Neural cell (in vitro differentiated cells): ENCODE measurements around the gene OR52E4. TPM values are rescaled to one million over a fixed set of nuclear protein-coding genes. Genes with fewer than 3 reads are reported as not detected.

Experiments
- H2AFZ ChIP-seq: fragments of 200-600, 300-800 bp; sonication (generic), shearing (Covaris generic); 2 replicates; pipeline ENCODE4 v1.6.0; 2014; ENCODE audit warnings: low read depth, mild to moderate bottlenecking, antibody characterized with exemption, low read length, moderate library complexity
- H3F3A ChIP-seq: fragments of 200-600 bp; shearing (Covaris generic); 2 replicates; pipeline ENCODE4 v1.6.1; 2016; ENCODE audit warnings: mild to moderate bottlenecking, moderate library complexity, mixed read lengths, antibody characterized with exemption, low read length; ENCODE audit not compliant: insufficient read depth, poor library complexity, severe bottlenecking
- H3K27ac ChIP-seq: fragments of 200-600, 300-800 bp; sonication (generic), shearing (Covaris generic); 2 replicates; pipeline ENCODE4 v1.5.1; 2014; ENCODE audit warnings: mild to moderate bottlenecking, low read length, moderate library complexity
- H3K27me3 ChIP-seq: fragments of 300-800, 200-600 bp; sonication (generic), shearing (Covaris generic); 2 replicates; pipeline ENCODE4 v1.6.0; 2014; ENCODE audit warnings: mild to moderate bottlenecking, low read depth, low read length, moderate library complexity; ENCODE audit not compliant: insufficient read depth
- H3K36me3 ChIP-seq: fragments of 300-800, 200-600 bp; sonication (generic), shearing (Covaris generic); 2 replicates; pipeline ENCODE4 v1.5.1; 2014; ENCODE audit warnings: mild to moderate bottlenecking, antibody characterized with exemption, low read length, moderate library complexity; ENCODE audit not compliant: insufficient read depth
- H3K4me2 ChIP-seq: fragments of 300-800, 200-600 bp; sonication (generic), shearing (Covaris generic); 2 replicates; pipeline ENCODE4 v1.6.0; 2014; ENCODE audit warnings: mild to moderate bottlenecking, low read length
- H3K4me3 ChIP-seq: fragments of 300-800, 200-600 bp; sonication (generic), shearing (Covaris generic); 2 replicates; pipeline ENCODE4 v1.5.1; 2014; ENCODE audit warnings: mild to moderate bottlenecking, low read length, moderate library complexity
- H3K79me2 ChIP-seq: fragments of 200-600 bp; shearing (Covaris generic); replicated peaks from 2 replicates; pipeline ENCODE4 v1.6.0; 2014; ENCODE audit warnings: mild to moderate bottlenecking, low read length, moderate library complexity; ENCODE audit not compliant: insufficient read depth
- H3K9ac ChIP-seq: fragments of 300-800, 200-600 bp; sonication (generic), shearing (Covaris generic); 2 replicates; pipeline ENCODE4 v1.6.1; 2016; ENCODE audit warnings: mild to moderate bottlenecking, low read length, mixed read lengths
- H3K9me2 ChIP-seq: fragments of 200-600 bp; shearing (Covaris generic); 2 replicates; pipeline ENCODE4 v1.6.1; 2016; ENCODE audit warnings: mild to moderate bottlenecking, low read length, mixed read lengths; ENCODE audit not compliant: insufficient read depth
- H3K9me3 ChIP-seq: fragments of 200-600, 300-800 bp; sonication (generic), shearing (Covaris generic); 2 replicates; pipeline ENCODE4 v1.6.1; 2016; ENCODE audit warnings: mild to moderate bottlenecking, mixed run types, low read length, moderate library complexity, mixed read lengths
- H4K20me1 ChIP-seq: fragments of 200-600 bp; shearing (Covaris generic); 2 replicates; pipeline ENCODE4 v1.6.1; 2016; ENCODE audit warnings: mild to moderate bottlenecking, mixed run types; ENCODE audit not compliant: insufficient read depth
- EP300 ChIP-seq: fragments of 450-650 bp; conservative IDR thresholded peaks from 2 replicates; pipeline ENCODE4 v1.6.1; 2014; ENCODE audit warnings: antibody characterized with exemption, mild to moderate bottlenecking, moderate library complexity; ENCODE audit not compliant: poor library complexity, severe bottlenecking
- EZH2 ChIP-seq: fragments of 200-600, 300-800 bp; shearing (Covaris generic), sonication (generic); IDR thresholded peaks from 2 replicates; pipeline ENCODE4 v1.6.1; 2014; ENCODE audit warnings: antibody characterized with exemption, low read length, borderline replicate concordance, mild to moderate bottlenecking; ENCODE audit not compliant: insufficient read depth, poor library complexity, severe bottlenecking
- MXI1 ChIP-seq: fragments of 450-650 bp; conservative IDR thresholded peaks from 2 replicates; pipeline ENCODE4 v1.6.1; 2014; ENCODE audit warnings: antibody characterized with exemption, mild to moderate bottlenecking; ENCODE audit not compliant: poor library complexity, severe bottlenecking
- POLR2AphosphoS5 ChIP-seq: IDR thresholded peaks from 2 replicates; pipeline ENCODE4 v1.6.1; 2012
- RAD21 ChIP-seq: fragments of 450-650 bp; conservative IDR thresholded peaks from 2 replicates; pipeline ENCODE4 v1.6.1; 2014; ENCODE audit warnings: antibody characterized with exemption, mild to moderate bottlenecking, moderate library complexity
- SMC3 ChIP-seq: fragments of 450-650 bp; conservative IDR thresholded peaks from 2 replicates; pipeline ENCODE4 v1.6.1; 2014; ENCODE audit warnings: antibody characterized with exemption, mild to moderate bottlenecking, moderate library complexity; ENCODE audit not compliant: poor library complexity
- TAF1 ChIP-seq: IDR thresholded peaks from 2 replicates; pipeline ENCODE4 v1.6.1; 2012; ENCODE audit warnings: low read depth
- polyA plus RNA-seq: library from polyadenylated mRNA; depleted of rRNA; stranded (reverse); fragments of >200 nt; gene quantifications from 2 replicates; pipeline ENCODE4 v1.2.3, GENCODE V29; 2014
- TF ChIP-seq, protein P1 (sequence below): fragments of 450-650 bp; IDR thresholded peaks from 2 replicates; pipeline ENCODE4 v1.5.1; 2014; ENCODE audit warnings: antibody characterized with exemption, mild to moderate bottlenecking, moderate library complexity; ENCODE audit not compliant: poor library complexity, severe bottlenecking
- TF ChIP-seq, protein P2 (sequence below): IDR thresholded peaks from 2 replicates; pipeline ENCODE4 v1.6.1; 2012; ENCODE audit warnings: borderline replicate concordance

OR52E4 gene
- polyA plus RNA-seq, 1 donor from 2014 or later = not detected

DNA sequence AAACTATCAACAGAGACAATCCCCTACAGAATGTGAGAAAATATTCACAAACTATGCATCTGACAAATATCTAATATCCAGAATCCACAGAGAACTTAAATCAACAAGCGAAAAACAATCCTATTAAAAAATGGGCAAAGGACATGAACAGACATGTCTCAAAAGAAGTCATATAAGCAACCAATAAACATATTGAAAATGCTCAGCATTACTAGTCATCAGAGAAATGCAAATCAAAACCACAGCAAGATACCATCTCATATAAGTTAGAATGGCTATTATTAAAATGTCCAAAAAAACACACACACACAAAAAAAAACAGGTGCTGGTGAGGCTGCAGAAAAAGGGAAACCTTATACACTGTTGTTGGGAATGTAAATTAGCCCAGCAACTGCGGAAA is 14.6 kb upstream of the OR52E4 start:
- Histone ChIP-seq H3K9me3 (no peaks in the 10 kb centered on the region), H3K27ac (no peak overlapping the region), H2AFZ (no peak overlapping the region), H4K20me1 (no peaks in the 10 kb centered on the region), H3K9me2 (no peaks in the 10 kb centered on the region), H3K9ac (no peak overlapping the region), H3K36me3 (no peaks in the 10 kb centered on the region), H3K4me3 (no peak overlapping the region), H3K4me2 (no peak overlapping the region), H3K27me3 (no peaks in the 10 kb centered on the region), H3K79me2 (no peaks in the 10 kb centered on the region), H3F3A (no peaks in the 10 kb centered on the region)
- TF ChIP-seq TAF1 = no peak
- no peak for TF ChIP-seq POLR2AphosphoS5
- no peak for TF ChIP-seq EZH2
- TF ChIP-seq, protein P1, sequence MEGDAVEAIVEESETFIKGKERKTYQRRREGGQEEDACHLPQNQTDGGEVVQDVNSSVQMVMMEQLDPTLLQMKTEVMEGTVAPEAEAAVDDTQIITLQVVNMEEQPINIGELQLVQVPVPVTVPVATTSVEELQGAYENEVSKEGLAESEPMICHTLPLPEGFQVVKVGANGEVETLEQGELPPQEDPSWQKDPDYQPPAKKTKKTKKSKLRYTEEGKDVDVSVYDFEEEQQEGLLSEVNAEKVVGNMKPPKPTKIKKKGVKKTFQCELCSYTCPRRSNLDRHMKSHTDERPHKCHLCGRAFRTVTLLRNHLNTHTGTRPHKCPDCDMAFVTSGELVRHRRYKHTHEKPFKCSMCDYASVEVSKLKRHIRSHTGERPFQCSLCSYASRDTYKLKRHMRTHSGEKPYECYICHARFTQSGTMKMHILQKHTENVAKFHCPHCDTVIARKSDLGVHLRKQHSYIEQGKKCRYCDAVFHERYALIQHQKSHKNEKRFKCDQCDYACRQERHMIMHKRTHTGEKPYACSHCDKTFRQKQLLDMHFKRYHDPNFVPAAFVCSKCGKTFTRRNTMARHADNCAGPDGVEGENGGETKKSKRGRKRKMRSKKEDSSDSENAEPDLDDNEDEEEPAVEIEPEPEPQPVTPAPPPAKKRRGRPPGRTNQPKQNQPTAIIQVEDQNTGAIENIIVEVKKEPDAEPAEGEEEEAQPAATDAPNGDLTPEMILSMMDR = no peak
- no peak for TF ChIP-seq EP300
- no peak for TF ChIP-seq RAD21
- TF ChIP-seq SMC3 = no peak
- no peak for TF ChIP-seq MXI1
- TF ChIP-seq, protein P2, sequence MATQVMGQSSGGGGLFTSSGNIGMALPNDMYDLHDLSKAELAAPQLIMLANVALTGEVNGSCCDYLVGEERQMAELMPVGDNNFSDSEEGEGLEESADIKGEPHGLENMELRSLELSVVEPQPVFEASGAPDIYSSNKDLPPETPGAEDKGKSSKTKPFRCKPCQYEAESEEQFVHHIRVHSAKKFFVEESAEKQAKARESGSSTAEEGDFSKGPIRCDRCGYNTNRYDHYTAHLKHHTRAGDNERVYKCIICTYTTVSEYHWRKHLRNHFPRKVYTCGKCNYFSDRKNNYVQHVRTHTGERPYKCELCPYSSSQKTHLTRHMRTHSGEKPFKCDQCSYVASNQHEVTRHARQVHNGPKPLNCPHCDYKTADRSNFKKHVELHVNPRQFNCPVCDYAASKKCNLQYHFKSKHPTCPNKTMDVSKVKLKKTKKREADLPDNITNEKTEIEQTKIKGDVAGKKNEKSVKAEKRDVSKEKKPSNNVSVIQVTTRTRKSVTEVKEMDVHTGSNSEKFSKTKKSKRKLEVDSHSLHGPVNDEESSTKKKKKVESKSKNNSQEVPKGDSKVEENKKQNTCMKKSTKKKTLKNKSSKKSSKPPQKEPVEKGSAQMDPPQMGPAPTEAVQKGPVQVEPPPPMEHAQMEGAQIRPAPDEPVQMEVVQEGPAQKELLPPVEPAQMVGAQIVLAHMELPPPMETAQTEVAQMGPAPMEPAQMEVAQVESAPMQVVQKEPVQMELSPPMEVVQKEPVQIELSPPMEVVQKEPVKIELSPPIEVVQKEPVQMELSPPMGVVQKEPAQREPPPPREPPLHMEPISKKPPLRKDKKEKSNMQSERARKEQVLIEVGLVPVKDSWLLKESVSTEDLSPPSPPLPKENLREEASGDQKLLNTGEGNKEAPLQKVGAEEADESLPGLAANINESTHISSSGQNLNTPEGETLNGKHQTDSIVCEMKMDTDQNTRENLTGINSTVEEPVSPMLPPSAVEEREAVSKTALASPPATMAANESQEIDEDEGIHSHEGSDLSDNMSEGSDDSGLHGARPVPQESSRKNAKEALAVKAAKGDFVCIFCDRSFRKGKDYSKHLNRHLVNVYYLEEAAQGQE = no peak

DNA sequence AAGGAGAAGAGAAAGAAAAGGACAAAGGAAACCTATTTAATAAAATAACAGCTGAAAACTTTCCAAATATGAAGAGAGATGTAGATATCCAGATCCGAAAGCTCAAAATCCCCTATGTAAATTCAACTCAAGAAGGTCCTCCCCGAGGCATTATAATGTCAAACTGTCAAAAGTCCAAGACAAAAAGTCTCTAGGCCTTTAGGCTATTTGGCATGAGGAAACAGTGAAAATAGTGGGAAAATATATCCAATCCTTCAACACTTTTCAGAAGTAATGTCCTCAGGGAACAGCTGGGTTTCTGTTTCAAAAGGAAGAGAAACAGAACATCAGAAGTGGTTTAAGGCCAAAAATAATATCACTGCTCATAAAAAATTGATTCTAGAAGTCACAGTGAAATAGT is 1.9 kb upstream of the OR52E4 start:
- H3F3A ChIP-seq = no peaks in the 10 kb centered on the region
- no peak for TF ChIP-seq POLR2AphosphoS5
- no peak for TF ChIP-seq EZH2
- no peak for TF ChIP-seq TAF1
- no peak for TF ChIP-seq RAD21
- TF ChIP-seq, protein P1 = no peak
- no peak for TF ChIP-seq EP300
- no peak for TF ChIP-seq SMC3
- TF ChIP-seq, protein P2 = no peak
- TF ChIP-seq MXI1 = no peak
- H3K27ac ChIP-seq = no peak overlapping the region
- no peak overlapping the region for H3K4me3 ChIP-seq
- H3K36me3 ChIP-seq = no peaks in the 10 kb centered on the region
- H2AFZ ChIP-seq = no peak overlapping the region
- H3K9me2 ChIP-seq = no peaks in the 10 kb centered on the region
- no peak overlapping the region for H3K9ac ChIP-seq
- H4K20me1 ChIP-seq = no peaks in the 10 kb centered on the region
- no peak overlapping the region for H3K4me2 ChIP-seq
- no peaks in the 10 kb centered on the region for H3K9me3 ChIP-seq
- H3K27me3 ChIP-seq = no peaks in the 10 kb centered on the region
- no peaks in the 10 kb centered on the region for H3K79me2 ChIP-seq
